ENCODE data around the gene QRSL1. TPM values are rescaled to one million over a fixed set of nuclear protein-coding genes. Genes with fewer than 3 reads are reported as not detected.
A peak's percentile ranks its signal among the peaks of the same experiment; 100 is the strongest.

Gene QRSL1
- total RNA-seq, 6 donors from 2014 or later, result 3.9 to 9.5 (median 7.7) TPM

GRCh38 chr6:106628658-106629102 is 698 bp upstream of the QRSL1 start:
- Histone ChIP-seq H3K36me3 (no peaks in the 10 kb centered on the region), H3K4me1 (peaks cover 8 to 21% (median 16%) of the 10 kb centered on the region in 4 donors), H3K27ac (peak overlapping the region; percentile 75 to 85 (median 82)), H3K27me3 (no peaks in the 10 kb centered on the region), H3K4me3 (peak overlapping the region; percentile 63 to 83 (median 70)), H3K9me3 (no peaks in the 10 kb centered on the region)
- 31 to 32% methylated on average over 7 of the region's 7 CpGs for WGBS, 2 donors
- no peak for TF ChIP-seq EP300 (IDR thresholded peaks at IDR 0.05)
- TF ChIP-seq POLR2AphosphoS5 (IDR thresholded peaks at IDR 0.05), result no peak
- TF ChIP-seq POLR2A (IDR thresholded peaks at IDR 0.05), result no peak
- no peak for TF ChIP-seq CTCF (IDR thresholded peaks at IDR 0.05)
- no peak for DNase-seq
- peak in 1 of 2 donors; percentile 20 for ATAC-seq (ENCODE audit: low FRiP score in 2 of 2)

GRCh38 chr6:106629859-106630163 is 433 bp downstream of the QRSL1 start:
- H3K27me3 ChIP-seq, result no peaks in the 10 kb centered on the region
- H3K9me3 ChIP-seq, result no peaks in the 10 kb centered on the region
- DNase-seq, result no peak
- TF ChIP-seq CTCF (IDR thresholded peaks at IDR 0.05) (no peak), EP300 (IDR thresholded peaks at IDR 0.05) (no peak), POLR2A (IDR thresholded peaks at IDR 0.05) (no peak), POLR2AphosphoS5 (IDR thresholded peaks at IDR 0.05) (no peak)
- 1 to 2% methylated on average over 11 to 14 of the region's 14 CpGs for WGBS, 2 donors
- ATAC-seq (ENCODE audit: low FRiP score in 2 of 2), result no peak
- H3K4me1 ChIP-seq, result peaks cover 8 to 21% (median 16%) of the 10 kb centered on the region in 4 donors
- peak overlapping the region; percentile 75 to 85 (median 82) for H3K27ac ChIP-seq
- peak overlapping the region; percentile 63 to 83 (median 70) for H3K4me3 ChIP-seq
- no peaks in the 10 kb centered on the region for H3K36me3 ChIP-seq

- peak overlapping the region; percentile 63 to 83 (median 70) for H3K4me3 ChIP-seq
- H3K4me1 ChIP-seq, result peaks cover 8 to 21% (median 16%) of the 10 kb centered on the region in 4 donors
- 64 to 73% methylated on average over 5 of the region's 5 CpGs for WGBS, 2 donors
- TF ChIP-seq CTCF (IDR thresholded peaks at IDR 0.05) (no peak), EP300 (IDR thresholded peaks at IDR 0.05) (no peak), POLR2AphosphoS5 (IDR thresholded peaks at IDR 0.05) (no peak), POLR2A (IDR thresholded peaks at IDR 0.05) (no peak)
- no peaks in the 10 kb centered on the region for H3K27me3 ChIP-seq
- H3K27ac ChIP-seq, result no peak overlapping the region
- DNase-seq (no peak), ATAC-seq (ENCODE audit: low FRiP score in 2 of 2) (no peak)
- no peaks in the 10 kb centered on the region for H3K36me3 ChIP-seq
- H3K9me3 ChIP-seq, result no peaks in the 10 kb centered on the region
Observed at GRCh38 chr6:106630366-106630765, 988 bp downstream of the QRSL1 start.

GRCh38 chr6:106631346-106631745 is 2.0 kb downstream of the QRSL1 start:
- Histone ChIP-seq H3K27me3 (no peaks in the 10 kb centered on the region), H3K9me3 (no peaks in the 10 kb centered on the region), H3K4me1 (peaks cover 8 to 21% (median 16%) of the 10 kb centered on the region in 4 donors), H3K36me3 (no peaks in the 10 kb centered on the region), H3K27ac (no peak overlapping the region), H3K4me3 (no peak overlapping the region)
- TF ChIP-seq EP300 (IDR thresholded peaks at IDR 0.05), result no peak
- no peak for DNase-seq
- no peak for ATAC-seq (ENCODE audit: low FRiP score in 2 of 2)
- WGBS, 2 donors, result 70 to 90% methylated on average over 1 of the region's 1 CpG

GRCh38 chr6:106634565-106634964 is 5.2 kb downstream of the QRSL1 start:
- no peaks in the 10 kb centered on the region for H3K9me3 ChIP-seq
- H3K4me1 ChIP-seq, result peaks cover 7 to 11% (median 9%) of the 10 kb centered on the region in 4 donors
- H3K4me3 ChIP-seq, result no peak overlapping the region
- no peaks in the 10 kb centered on the region for H3K36me3 ChIP-seq
- H3K27ac ChIP-seq, result no peak overlapping the region
- 95 to 96% methylated on average over 5 of the region's 5 CpGs for whole genome bisulfite sequencing, 2 donors
- H3K27me3 ChIP-seq, result no peaks in the 10 kb centered on the region
- TF ChIP-seq CTCF (IDR thresholded peaks at IDR 0.05) (no peak), POLR2AphosphoS5 (IDR thresholded peaks at IDR 0.05) (no peak), EP300 (IDR thresholded peaks at IDR 0.05) (no peak), POLR2A (IDR thresholded peaks at IDR 0.05) (no peak)
- no peak for DNase-seq
- no peak for ATAC-seq (ENCODE audit: low FRiP score in 2 of 2)

Data from upper lobe of left lung (tissue), 6 donors.